HT-29 (cell line): ENCODE results near the gene ABCG8. TPM values are rescaled to one million over a fixed set of nuclear protein-coding genes. Genes with fewer than 3 reads are reported as not detected.

Source experiments
- DNase-seq: peaks from one replicate; pipeline ENCODE4 v3.0.0-alpha.2; 2015; ENCODE audit warnings: low spot score
- total RNA-seq: library from RNA; depleted of rRNA; stranded (reverse); fragments of >200 nt; shearing (Covaris generic); gene quantifications from 2 replicates; pipeline ENCODE4 v1.2.3, GENCODE V29; 2014

The ABCG8 gene
- total RNA-seq, 1 experiment from 2014 or later, result not detected

DNA sequence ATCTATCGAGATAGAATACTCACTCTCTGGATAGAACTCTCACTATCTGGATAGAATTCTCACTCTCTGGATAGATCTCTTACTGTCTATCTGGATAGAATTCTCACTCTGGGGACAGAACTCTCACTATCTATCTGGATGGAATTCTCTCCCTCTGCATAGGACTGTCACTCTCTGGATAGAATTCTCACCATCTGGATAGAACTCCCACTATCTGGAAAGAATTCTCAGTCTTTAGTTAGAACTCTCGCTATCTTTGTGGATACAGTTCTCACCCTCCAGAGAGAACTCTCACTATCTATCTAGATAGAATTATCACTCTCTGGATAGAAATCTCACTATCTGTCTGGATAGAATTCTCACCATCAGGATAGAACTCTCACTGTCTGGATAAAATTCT lies 16.5 kb downstream of the ABCG8 start:
- DNase-seq, result no peak

DNA sequence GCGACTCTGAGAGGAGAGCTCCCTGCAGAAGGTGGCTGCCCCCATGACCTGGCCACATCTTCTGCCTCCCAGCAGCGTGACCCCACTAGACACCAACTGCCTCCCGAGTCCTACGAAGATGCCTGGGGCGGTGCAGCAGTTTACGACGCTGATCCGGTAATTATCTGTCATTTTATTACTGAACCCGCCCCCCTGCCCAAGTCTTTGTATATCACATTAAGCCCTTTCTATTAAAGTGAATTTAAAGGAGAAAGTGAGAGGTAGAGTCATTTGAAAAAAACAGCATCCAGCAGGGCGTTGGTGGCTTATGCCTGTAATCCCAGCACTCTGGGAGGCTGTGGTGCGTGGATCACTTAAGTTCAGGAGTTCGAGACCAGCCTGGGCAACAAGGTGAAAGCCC lies 33.4 kb downstream of the ABCG8 start:
- no peak for DNase-seq

DNA sequence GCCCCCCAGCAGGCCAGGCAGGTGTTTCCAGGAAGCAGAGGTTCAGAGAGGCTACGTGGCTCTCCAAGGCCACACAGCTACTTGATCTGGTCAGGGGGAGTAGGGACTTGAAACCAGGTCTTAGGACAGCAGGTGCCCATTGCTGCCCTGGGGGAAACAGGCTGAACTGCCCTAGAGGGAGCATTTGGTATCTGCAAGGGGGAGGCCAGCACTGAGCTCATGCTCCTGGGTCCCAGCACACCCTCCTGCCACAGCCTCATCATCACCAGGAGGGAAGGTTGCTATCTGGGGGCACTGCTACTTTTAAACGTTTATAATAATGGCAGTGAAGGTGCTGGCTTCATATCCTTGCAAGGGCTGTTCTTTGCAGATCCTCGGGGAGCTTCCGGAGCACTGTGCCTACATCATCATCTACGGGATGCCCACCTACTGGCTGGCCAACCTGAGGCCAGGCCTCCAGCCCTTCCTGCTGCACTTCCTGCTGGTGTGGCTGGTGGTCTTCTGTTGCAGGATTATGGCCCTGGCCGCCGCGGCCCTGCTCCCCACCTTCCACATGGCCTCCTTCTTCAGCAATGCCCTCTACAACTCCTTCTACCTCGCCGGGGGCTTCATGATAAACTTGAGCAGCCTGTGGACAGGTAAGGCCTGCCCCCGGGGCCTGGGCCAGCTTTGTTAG lies 36.1 kb downstream of the ABCG8 start:
- no peak for DNase-seq

DNA sequence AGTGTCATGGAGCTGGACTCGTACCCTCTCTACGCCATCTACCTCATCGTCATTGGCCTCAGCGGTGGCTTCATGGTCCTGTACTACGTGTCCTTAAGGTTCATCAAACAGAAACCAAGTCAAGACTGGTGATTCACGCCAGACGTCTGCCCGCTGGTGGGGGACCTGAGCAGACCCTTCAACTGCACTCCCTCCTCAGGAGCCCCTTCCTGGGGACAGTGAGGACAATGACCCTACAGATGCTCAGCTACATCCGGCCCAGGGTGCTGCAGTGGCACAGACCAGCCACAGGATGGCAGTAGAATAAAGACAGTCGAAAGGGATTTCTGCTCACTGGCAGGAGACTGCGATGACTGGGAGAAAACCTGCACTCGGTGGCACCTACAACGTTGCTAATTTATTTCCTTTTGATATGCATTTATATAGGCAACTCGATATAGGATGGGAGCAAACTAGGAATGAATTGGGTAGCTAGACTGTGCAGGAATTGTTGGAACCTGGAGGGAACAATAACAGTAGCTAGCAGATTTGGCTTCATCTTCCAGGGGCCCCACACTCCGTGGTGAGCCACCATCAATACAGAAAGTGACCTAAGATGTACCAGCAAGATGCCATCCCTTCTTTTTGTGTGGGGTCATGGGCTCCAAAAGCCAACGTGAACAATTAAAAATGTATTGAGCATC lies 39.2 kb downstream of the ABCG8 start:
- DNase-seq, result peak; percentile 65

DNA sequence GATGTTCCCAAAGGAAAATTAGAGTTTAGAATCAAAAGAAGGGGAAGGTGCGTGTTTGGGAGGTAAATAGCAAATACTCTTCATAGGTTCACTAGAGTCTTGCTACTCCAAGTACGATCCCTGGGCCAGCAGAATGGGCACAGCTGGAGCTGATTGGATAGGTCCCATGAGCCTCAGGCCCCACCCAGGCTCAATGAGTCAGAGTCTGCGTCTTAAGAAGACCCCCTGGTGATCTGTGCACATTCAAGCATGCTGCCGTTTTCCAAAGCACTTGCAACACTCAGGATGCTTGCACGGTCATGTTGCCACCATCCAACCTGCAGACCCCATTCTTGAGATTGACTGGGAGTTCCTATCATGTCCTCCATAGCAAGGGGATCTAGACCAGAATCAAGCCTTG lies 40.5 kb downstream of the ABCG8 start:
- no peak for DNase-seq

DNA sequence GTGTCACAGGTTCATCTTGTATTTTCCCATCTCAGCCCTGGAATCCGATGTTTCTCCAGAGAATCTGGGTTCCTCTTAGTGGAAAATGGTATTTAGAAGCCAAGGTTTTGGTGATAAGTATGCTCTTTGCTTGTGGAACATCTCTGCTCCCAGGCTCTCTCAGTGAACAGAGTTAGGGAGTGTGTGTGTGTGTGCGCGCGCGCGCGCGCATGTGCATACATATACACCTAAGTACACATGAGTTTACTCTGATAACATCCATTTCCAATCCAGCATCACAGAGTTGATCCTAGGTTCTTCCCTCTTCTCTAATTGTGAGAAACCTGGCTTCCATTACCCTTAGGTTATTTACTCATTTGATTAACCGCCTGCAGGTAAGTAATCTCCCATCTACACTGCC lies 41.7 kb downstream of the ABCG8 start:
- no peak for DNase-seq

DNA sequence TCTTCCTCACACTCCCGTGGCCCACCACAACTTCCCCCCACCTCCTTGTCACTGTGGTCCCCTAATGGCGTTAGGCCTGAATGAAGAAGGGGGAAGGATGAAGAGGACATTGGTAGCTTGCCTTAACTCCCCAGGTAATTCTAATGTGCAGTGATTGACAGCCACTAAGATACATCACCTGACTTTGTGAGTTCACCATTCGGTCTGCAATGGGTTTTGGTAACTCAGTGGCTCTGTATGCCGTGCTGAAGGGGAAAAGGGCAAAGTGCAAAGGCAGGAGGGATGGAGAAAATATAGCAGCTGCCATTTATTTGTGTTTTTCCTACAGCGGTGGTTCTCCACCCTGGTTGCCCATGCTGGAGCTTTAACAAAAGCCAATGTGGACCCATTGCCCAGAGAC lies 42.2 kb downstream of the ABCG8 start:
- DNase-seq, result no peak

DNA sequence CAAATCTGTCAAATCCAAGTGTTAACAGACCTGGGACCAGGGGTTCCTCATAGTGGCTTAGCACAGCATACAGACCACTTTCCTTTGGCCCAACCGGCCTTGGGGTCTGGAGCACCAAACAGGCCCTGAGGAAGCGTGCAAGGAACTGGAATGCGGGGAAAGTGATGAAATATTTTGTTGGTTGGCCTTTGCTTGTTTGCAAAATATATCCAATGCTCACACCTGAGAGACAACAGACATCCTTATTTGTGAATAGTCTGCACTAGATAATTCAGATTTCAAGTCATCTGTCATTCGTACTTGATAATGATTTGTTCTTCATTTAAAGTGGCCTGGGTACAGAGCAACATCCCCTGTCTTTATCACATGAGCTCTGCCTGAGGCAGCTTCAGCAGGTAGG lies 43.5 kb downstream of the ABCG8 start:
- DNase-seq, result no peak

DNA sequence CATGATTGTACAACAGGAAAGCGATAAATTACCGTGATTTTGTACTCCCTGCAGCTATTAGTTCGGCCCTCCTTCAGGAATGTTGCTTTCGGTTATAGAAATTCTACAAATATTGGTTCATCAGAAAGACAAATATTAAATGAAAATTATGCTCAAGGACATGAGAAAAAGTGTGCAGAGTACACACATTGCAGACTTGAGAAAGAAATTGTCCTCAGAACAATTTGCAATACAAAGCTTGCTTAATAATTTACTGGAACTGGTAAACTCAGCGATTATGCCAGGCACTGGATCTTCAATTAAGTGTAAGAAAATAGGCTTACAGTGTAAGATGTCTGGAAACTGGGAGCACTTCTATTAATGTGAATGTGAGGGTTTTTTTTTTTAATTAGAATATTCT lies 45.9 kb downstream of the ABCG8 start:
- DNase-seq, result no peak

DNA sequence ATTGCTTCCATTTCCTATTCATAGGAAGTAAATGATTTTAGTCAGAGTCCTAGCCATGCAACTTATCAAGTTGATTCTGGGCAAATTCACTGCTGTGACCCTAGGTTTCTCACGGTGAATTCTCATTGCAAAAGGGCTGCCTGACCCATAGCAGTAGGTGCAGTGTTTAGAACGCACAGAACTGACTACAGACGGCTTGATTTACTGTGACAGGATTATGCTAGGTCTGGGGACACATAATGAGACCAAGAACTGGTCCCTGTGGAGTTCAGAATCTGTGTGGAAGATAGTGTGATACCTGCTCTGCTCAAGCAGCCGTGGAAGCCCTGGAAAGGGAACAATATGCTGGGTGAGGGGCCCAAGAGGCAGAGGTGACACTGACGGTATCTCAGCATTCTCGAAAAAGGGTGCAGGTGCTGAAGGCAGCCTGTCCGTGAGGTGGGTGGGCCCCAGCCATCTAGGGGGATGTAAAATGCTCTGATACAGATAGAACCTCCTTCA lies 46.4 kb downstream of the ABCG8 start:
- DNase-seq, result no peak

DNA sequence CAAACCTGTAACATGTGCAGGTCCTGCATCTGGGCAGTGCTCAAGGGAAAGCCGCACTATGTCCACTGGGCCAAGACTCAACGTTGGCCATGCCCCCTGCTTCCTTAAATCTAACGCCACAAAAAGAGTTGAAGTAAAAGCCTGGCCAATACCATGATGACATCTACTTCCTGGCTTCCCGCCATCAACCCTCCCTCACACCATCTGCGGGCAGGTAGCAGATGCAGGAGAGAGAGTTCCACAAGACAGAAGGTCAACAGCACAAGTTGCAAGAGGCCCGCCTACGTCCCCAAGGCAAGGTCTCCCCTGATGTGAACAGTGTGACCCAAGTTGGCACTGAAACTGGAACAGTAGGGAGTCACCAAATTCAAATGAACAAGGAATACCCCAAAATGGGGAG lies 48.4 kb downstream of the ABCG8 start:
- no peak for DNase-seq

DNA sequence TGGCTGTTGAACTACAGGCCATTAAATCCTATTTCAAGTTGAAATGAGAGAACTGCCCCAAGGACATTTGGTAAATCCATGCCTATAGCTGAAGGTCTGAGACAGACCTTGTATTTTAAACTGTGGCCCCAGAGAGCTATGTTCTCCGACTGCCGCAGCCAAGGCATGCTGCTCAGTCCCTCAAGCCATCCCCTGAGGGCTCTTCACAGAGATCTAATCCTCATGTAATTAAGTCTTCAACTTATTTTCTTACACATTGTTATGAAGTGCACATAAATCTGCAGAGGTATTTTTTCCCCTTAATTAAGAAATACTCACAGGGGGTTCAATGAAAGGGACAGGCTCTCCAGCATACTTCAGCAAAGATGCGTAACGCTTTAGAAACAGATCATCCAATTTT lies 50.6 kb downstream of the ABCG8 start:
- no peak for DNase-seq

DNA sequence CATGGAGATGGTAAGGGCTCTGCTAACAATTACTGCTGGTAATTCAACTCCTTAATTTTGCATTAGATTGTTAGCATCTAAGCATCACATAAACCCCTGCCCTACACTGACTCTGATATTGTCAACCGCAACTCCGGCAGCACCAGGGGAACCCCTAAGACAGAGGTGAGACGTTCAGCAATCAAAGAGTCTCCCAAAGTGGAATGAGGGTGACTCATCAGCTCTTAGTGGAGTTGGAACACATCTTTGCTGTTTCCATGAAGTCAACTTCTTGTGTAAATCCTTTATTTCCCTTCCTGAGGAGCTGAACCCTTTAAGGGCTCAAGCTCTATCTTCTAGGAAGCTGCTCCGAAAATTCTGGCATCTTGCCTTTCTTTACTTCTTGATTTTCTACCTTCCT lies 52.1 kb downstream of the ABCG8 start:
- no peak for DNase-seq

DNA sequence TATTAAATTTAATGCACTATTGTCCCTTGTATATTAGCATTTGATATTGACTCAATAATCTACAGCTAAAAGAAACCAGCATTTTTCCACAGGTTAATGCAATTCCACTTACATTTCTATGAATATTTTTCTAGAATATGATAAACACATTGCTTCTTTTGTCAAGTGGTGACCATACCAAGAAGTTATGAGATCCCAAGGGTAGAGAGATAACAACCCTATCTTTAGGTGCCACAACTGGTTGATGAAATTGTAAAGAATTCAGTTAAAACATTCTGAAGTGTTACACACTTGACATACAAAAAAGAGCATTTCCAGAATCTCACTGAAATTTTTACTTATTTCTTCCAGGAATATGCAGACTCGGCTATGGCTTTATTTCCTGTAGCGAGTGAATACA lies 56.0 kb downstream of the ABCG8 start:
- DNase-seq, result no peak

DNA sequence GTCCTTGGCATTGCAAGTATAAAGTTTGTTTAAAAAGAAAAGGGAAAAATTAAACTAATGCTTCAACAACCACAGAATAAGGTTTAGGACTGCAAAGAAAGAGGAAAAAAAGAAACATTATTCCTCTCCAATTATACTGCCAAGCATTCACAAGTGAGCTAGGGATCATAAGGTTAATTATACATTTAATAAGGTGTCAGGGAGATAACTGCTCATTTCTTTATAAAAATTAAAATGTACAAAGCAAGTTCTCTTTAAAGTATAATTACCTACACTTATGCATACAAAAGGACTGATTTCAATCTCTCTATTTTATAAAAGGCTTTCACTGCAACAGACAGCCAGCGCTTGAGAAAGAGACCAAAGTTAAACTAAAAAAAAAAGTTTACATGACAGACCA lies 58.1 kb downstream of the ABCG8 start:
- no peak for DNase-seq

DNA sequence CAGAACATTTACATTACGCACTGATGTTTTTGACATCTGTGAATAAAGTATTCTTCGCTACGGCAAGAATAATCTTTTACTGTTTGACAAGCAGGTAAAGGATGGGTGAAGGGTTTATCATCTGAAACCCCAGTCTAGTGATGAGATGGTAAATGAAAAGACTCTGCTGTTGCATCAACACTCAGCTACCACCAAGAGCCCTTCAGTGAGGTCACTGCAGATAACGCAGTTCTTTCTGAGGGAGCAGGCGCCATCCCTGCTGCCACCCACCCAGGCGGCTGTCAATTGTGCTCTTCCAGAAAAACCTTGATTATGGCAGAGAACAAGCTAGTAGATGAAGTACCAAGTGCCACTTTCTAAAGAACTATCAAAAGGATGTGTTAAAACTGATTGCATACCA lies 58.7 kb downstream of the ABCG8 start:
- DNase-seq, result no peak

DNA sequence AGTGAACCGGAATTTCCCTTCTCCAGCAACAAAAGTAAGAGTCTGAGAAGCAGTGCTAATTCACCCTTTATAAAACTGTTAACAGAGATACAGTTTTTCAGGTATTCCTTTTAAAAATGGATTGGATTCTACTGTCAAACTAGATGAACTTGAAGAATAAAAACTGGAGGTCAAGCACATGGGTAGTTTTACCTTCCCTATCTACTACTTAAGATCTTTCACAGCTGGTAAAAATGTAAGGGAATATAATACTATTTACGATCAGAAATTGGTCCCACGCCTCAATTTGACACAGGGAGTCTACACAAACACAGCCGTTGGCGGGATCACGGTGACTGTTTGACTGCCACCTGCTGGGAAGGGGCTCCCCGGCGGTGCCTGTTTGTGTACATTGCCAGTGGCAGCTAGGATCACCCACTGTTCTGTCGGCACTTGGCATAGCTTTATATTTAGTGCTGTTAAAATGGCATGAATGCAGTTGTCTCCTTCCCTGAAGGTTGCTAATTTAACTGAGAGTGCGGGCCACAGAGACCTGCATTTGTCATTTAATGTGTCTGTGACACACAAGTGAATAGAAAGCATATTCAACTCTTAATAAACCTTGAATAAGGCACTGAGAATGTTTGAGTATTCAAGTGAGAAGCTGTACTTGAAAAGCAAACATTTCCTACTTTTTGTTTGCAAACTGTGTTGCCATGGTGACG lies 59.5 kb downstream of the ABCG8 start:
- peak; percentile 28 for DNase-seq

DNA sequence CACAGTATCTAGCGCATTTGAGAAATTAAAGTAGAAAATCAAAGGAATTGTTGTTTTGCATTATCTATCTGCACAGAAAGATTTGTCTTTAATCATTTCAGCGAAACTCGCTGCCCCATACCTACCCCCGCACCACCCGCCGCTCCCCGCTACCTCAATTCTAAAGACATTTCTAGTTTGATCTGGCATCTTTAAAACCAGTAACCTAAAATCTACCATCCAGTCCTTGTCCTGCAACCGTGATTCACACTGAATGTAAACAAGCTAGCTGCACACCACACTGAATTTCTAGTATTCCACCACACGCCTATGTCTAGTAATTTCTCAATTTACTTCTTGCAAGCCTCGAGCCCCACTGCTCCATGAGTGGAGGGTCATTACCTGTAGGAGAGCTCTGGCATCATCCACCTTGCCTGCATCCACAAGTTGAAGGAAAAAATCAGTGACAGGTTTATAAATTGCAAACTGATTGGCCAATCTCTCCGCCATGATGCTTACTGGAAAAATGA lies 60.1 kb downstream of the ABCG8 start:
- DNase-seq, result no peak

DNA sequence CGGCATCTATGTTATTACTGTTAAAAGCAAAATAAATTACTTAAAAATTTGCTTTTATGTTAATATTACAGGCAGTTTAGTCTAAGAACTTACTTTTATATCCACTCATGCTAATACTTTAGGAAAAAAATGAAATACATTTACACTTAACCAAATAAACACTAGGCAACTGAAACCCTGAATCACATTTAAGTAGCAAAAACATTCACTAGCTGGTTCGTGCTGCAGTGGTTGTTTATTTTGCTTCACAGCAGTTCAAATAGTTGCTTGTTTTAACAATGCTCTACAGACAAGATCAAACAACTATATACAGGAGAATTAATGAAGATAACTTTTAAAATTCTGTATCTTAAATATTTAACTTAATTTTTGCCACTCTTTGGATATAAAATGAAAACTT lies 60.8 kb downstream of the ABCG8 start:
- no peak for DNase-seq

DNA sequence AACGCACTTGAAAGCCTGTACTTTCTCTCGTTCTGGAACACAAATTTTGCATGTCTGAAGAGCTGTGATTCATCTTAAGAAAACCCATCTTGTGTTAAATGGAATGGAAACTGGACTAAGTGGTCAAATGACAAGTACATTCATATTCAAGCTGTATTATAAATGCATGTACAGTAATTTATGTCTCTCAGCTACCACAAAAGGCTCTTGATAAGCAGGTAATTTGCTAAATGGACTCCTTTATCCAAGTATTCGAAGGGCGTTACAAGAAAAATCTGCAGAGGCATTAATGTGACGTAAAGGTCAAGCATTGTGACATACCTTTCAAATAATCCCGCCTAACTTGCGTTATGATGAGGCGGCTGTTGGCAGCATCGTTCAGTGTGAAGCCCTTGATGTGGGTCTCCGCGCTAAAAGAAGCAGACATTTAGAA lies 66.6 kb downstream of the ABCG8 start:
- DNase-seq, result no peak

DNA sequence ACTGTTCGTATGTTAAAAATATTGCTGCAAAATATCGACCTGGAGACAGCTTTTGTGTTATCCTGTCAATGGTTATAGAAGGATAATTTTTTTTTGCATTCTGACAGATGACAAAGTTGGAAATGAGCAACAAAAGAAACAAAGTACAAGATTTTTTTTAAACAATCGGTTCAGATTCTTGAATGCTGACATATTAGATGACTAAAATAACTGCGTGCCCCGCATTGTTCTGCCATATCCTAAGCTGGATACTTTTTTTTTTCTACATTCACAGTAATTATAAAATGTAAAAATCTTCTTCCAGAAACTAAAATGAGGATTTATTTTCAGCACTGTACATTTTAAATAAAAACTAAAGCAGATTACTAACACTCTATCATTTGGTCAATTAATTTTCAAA lies 67.1 kb downstream of the ABCG8 start:
- no peak for DNase-seq

DNA sequence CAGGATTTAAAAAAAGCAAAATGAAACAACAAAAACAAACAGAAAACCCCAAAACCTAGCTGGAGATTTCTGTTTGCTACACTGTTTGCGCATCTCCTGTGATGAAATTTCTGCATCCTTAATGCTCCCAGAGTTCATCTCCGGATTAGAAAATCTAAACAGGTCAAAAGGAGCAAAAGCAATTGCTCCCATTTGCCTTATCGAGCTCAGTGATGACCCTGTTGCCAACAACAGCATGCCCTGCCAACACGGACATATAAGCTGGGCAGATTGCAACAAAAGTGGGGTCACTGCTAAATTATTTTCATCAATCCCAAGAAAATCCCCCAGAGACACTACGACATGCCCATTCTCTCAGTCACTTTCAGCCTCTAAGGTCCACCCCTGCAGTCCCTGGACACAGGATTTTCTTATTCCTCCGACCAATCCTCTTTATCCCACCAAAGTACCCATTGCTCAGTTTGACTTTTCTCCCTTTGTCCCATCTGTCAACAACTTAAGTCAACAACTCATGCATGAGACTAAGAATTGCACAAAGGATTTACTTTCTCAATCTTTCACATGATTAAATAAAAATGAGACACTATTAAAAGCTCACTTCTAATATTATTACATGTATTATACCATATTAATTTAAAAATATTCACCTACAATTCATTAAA lies 67.8 kb downstream of the ABCG8 start:
- DNase-seq, result no peak
